ENCODE measurements around the gene DENND2C. TPM values are rescaled to one million over a fixed set of nuclear protein-coding genes. Genes with fewer than 3 reads are reported as not detected.

Gene DENND2C
- total RNA-seq, 1 experiment from 2014 or later, result 3.6 TPM

- Histone ChIP-seq H3K27me3 (ENCODE audit: insufficient read depth, low read length) (no peaks in the 10 kb centered on the region), H3K9ac (ENCODE audit: low read length) (no peak overlapping the region), H3K9me2 (ENCODE audit: insufficient read depth) (no peaks in the 10 kb centered on the region), H3K4me2 (ENCODE audit: low read length) (no peak overlapping the region), H4K20me1 (ENCODE audit: insufficient read depth) (no peaks in the 10 kb centered on the region), H3K27ac (ENCODE audit: low read depth, low read length) (no peak overlapping the region), H3K9me3 (ENCODE audit: control insufficient read depth in 1 of 2, insufficient read depth in 1 of 2, low read depth in 1 of 2, low read length in 2 of 2) (no peaks in the 10 kb centered on the region), H3K36me3 (ENCODE audit: control insufficient read depth in 1 of 2, insufficient read depth in 2 of 2, low read length in 2 of 2) (no peaks in the 10 kb centered on the region; a peak in 1 of 4 replicates), H3K4me3 (replicated peaks in 1 of 2; ENCODE audit: low read depth in 1 of 2, low read length in 2 of 2) (no peak overlapping the region), H3K79me2 (ENCODE audit: insufficient read depth, low read length) (no peaks in the 10 kb centered on the region), H3K4me1 (ENCODE audit: control insufficient read depth in 1 of 2, insufficient read depth in 2 of 2, low read length in 2 of 2) (no peaks in the 10 kb centered on the region), H2AFZ (ENCODE audit: low read depth, low read length, poor library complexity, severe bottlenecking) (no peak overlapping the region)
- DNase-seq (ENCODE audit: low read depth, low spot score) (no peak), ATAC-seq (no peak)
- TF ChIP-seq POLR2A (IDR thresholded peaks at IDR 0.05; ENCODE audit: borderline replicate concordance, extremely low read depth, insufficient read depth, insufficient read length) (no peak), REST (IDR thresholded peaks at IDR 0.05; ENCODE audit: low read depth) (no peak), POLR2AphosphoS5 (IDR thresholded peaks at IDR 0.05; ENCODE audit: low read depth, low read length) (no peak), EZH2phosphoT487 (IDR thresholded peaks at IDR 0.05; ENCODE audit: borderline replicate concordance) (no peak), EZH2 (IDR thresholded peaks at IDR 0.05) (no peak), SIN3A (IDR thresholded peaks at IDR 0.05; ENCODE audit: low read depth) (no peak), ELF1 (IDR thresholded peaks at IDR 0.05; ENCODE audit: borderline replicate concordance, low read depth) (no peak), SRF (IDR thresholded peaks at IDR 0.05; ENCODE audit: low read depth) (no peak), ZNF274 (IDR thresholded peaks at IDR 0.05; ENCODE audit: low read depth, low read length) (no peak), MAX (IDR thresholded peaks at IDR 0.05) (no peak), ATF3 (IDR thresholded peaks at IDR 0.05) (no peak), SP1 (IDR thresholded peaks at IDR 0.05; ENCODE audit: low read depth) (no peak)
- intact Hi-C loops (cut with micrococcal nuclease), result no loop called here
- BruUV-seq (replicated peaks), result no TSS peak
- ChIA-PET CTCF (no interaction called here), RAD21 (ENCODE audit: low non-redundant PET in 1 of 2, low total read pairs in 2 of 2, uncharacterized antibody in 2 of 2, unreplicated experiment in 2 of 2) (no interaction called here), POLR2A (no interaction called here)
These were observed 71.9 kb downstream of the DENND2C start for GRCh38 chr1:114597949-114598348.
